Neural progenitor cell (in vitro differentiated cells): ENCODE data around the gene LPCAT2.

Experiments used
- EZH2 ChIP-seq: fragments of 200-600 bp; sonication (generic); IDR thresholded peaks from 2 replicates; pipeline ENCODE4 v1.6.1; 2017; ENCODE audit warnings: antibody characterized with exemption, mild to moderate bottlenecking, moderate library complexity
- EZH2phosphoT487 ChIP-seq: fragments of 200-600 bp; sonication (generic); IDR thresholded peaks from 2 replicates; pipeline ENCODE4 v1.6.1; 2017; ENCODE audit warnings: antibody characterized with exemption
- TF ChIP-seq, protein P1 (sequence below): fragments of 200-600 bp; sonication (generic); IDR thresholded peaks from 2 replicates; pipeline ENCODE4 v1.5.1; 2017; ENCODE audit warnings: antibody characterized with exemption, mild to moderate bottlenecking

DNA sequence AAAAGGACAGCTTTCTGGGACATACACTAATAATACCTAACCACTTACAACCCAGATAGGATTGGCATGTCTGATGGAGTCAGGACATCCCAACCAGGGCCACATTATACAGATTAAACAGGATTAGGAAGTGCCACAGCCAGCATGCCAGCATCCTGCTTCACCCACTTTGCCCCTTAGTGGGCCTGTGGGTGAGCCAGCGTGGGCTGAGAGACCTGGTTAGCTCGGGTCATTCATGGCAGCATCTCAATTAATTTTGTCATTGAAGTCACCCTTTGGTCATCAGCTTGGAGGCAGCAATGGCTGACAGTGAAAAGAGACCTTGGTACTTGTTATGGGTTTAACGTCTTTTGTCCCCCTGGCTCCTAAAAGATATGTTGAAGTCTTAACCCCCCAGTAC, 117.0 kb downstream of the LPCAT2 start:
- TF ChIP-seq, protein P1, sequence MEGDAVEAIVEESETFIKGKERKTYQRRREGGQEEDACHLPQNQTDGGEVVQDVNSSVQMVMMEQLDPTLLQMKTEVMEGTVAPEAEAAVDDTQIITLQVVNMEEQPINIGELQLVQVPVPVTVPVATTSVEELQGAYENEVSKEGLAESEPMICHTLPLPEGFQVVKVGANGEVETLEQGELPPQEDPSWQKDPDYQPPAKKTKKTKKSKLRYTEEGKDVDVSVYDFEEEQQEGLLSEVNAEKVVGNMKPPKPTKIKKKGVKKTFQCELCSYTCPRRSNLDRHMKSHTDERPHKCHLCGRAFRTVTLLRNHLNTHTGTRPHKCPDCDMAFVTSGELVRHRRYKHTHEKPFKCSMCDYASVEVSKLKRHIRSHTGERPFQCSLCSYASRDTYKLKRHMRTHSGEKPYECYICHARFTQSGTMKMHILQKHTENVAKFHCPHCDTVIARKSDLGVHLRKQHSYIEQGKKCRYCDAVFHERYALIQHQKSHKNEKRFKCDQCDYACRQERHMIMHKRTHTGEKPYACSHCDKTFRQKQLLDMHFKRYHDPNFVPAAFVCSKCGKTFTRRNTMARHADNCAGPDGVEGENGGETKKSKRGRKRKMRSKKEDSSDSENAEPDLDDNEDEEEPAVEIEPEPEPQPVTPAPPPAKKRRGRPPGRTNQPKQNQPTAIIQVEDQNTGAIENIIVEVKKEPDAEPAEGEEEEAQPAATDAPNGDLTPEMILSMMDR: no peak
- TF ChIP-seq EZH2 (no peak), EZH2phosphoT487 (no peak)
